NCI-H460 (cell line): Measurements from ENCODE around the gene NENF. TPM values are rescaled to one million over a fixed set of nuclear protein-coding genes. Genes with fewer than 3 reads are reported as not detected.
"Not testable (repeated sequence)": the region's sequence is repeated elsewhere in the genome, so short reads cannot be mapped to it uniquely, and the experiment has no call there.

Experiments used
- DNase-seq: peaks from one replicate; pipeline ENCODE4 v3.0.0-alpha.2; 2016; ENCODE audit warnings: low read depth; ENCODE audit errors: extremely low read depth
- total RNA-seq: library from RNA; depleted of rRNA; stranded (reverse); fragments of >200 nt; shearing (Covaris generic); gene quantifications from 2 replicates; pipeline ENCODE4 v1.2.3, GENCODE V29; 2014

NENF gene
- total RNA-seq, 1 experiment from 2014 or later: 101 TPM

DNA sequence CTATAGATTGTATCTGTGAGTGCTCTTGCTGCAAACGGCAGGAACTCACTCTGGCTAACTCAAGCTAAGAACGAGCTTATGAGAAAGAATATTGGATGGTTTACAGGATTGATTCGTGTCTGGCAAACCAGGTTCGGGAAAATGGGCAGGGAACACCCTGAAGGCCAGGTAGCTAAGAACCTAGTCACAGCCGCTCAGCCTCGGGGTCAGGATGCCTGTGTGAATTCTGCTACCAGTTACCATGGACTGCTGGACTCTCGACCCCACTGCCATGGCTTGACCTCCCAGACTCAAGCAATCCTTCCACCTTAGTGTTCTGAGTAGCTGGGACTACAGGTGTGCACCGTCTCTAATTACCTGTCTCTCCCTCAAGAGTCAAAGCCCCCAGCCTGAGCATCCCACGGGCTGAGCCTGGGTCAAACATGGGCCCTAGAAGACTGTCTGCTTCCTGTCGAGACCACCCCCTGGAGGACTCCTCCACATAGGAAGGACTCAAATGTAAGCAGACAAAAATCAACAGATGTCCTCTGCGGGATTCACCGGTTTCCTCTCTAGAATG is 45.8 kb downstream of the NENF start:
- no peak for DNase-seq

DNA sequence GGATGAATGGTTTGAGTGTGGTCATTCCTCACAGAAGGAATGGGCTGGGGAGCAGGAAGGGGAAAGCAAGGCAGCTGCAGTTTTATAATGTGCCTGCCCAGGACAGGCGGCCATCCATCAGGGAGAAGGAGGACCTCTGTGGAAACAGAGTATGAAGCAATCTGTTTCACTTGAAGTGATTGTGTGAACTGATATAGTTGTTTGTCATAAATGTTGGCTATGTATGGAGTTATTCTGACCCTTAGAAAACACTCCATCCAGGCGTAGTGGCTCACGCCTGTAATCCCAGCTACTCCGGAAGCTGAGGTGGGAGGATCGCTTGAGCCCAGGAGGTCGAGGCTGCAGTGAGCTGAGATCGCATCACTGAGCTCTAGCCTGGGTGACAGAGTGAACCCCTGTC is 46.5 kb downstream of the NENF start:
- no peak for DNase-seq

DNA sequence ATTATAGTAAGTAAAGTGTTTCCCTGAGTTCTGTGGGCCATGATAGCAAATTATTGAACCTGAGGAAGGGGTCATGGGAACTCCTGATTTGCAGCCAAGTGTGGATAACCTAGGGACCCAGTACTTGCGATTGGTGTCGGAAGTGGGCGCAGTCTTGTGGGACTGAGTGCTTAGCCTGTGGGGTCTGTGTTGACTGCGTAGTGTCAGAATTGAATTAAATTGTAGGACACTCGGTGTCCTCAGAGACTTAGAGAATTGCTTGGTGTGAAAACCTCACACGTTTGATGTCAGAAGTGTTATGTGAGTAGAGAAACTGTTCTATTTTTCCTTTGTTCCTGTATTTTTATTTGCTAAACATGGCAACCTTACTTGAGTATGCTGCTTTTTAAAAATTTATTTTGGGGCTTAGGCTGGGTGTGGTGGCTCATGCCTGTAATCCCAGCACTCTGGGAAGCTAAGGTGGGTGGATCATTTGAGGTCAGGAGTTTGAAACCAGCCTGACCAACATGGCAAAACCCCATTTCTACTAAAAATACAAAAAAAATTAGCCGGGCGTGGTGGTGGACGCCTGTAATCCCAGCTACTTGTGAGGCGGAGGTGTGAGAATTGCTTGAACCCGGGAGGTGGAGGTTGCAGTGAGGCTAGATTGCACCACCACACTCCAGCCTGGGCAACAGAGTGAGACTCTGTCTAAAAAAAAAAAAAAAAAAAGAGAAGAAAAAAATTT is 48.2 kb downstream of the NENF start:
- DNase-seq: not testable (repeated sequence)

DNA sequence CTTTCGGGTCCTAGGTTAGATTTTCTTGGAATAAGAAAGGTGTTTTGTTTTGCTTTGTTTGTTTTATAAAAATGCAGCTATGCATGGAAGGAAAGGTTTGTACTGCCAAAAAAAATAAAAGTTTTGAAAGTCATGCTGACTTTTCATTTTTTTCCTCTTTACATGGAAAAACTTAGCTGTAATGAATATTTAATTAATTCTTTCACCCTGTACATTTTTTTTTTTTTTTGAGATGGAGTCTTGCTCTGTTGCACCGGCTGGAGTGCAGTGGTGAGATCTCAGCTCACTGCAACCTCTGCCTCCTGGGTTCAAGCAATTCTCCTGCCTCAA is 48.7 kb downstream of the NENF start:
- no peak for DNase-seq

DNA sequence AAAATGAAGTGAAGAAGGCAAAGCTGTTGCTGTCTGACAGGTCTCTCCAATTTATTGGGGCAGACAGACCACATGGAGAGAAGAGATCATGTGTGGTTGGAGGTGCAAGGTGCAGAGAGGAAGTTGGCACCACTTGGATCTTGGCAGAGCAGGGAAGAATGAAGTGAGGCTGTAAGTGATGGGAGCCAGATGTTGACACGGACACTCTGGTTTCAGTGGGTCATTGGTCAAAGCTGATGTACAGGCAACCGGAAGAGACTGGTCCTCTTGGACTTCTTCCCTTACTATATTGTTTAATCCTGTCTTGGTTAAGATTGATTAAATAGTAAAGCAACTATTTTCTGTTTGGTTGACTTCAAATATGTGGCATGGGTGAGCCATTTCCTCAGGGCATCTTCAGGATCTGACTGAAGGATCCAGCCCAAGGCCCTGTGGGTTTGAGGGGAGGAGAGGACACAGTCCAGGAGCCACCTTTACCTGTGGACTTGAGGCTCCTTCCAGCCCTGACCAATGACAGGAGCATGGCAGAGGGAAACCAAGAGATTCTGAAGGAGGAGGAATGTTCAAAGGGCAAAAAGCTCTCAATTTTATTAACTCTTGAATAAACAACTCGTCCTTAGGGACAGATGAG is 49.4 kb downstream of the NENF start:
- no peak for DNase-seq

DNA sequence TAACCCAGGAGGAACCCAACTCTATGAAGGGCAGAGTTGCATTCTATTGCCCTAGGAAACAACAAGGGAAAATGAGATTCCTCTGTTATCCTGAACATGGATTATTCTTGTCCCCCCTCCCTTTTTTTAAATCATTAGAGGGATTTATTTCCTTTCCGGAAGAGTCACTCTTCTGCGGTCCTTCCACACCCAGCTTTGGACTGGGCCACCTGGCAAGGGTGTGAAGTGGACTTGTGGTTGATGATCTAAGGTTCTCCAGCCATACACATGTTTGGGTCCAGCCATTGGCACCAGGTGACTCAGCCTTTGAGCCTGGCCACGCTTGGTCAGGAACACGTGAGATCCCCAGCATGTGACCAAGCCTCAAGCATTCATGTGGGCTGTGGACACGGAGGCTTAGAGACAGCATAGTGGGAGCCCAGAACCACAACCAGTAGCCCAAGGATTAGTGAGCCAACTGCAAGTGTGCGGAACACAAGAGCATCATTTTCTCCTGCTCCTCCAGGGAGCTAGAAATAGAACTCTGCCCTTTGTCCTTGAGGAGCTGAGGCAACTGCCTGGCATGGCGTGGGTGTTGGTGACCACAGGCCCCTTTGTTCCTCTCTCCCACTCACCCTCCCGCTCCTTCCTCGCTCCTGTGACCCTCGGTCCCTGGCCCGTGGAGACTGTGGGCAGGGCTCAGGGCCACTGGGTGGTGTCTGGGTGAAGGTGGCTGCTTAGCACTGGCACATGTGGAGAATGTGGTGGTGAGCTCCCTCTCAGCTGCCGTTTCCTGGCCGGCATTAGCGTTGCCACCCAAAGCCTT is 50.1 kb downstream of the NENF start:
- DNase-seq: no peak

DNA sequence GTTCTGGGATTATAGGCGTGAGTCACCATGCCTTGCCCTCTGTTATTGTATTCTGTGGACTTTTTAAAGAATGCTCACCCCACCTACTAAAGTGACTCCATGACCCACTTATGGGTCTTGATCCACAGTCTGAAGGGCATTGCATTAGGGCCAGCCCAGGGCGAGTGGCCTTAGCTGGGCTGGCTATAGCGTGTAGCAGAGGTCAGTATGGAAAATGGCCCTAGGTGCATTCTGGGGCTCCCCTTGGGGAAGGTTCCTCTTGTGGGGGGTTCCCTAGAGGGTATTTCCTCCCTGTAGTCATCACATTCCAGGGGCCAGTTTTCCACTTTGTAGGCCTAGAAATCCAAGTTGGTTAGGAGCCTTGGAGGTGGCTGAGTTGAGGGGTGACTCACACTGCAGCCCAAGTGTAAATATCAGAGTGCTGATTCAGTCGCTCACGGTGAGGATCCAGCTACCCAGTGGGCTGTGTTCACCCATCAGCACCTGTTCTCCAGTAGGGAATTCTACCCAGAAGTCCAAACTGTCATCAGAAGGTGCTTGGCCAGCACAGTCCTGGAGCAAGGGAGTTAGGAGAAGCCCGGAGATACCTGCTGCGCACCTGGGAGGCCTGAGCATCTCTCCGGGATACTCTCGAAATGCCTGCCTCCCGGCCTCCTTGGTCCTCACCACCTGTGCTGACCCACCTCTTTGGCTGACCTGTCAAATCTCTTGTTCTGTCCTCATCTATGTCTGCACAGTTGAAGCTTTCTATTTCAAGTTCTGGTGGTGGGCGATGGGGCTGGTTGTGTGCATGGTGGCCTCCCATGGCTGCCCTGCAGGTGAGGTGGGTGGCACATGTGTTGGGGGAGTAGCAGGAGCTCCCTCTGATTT is 52.2 kb downstream of the NENF start:
- peak; percentile 36 for DNase-seq

DNA sequence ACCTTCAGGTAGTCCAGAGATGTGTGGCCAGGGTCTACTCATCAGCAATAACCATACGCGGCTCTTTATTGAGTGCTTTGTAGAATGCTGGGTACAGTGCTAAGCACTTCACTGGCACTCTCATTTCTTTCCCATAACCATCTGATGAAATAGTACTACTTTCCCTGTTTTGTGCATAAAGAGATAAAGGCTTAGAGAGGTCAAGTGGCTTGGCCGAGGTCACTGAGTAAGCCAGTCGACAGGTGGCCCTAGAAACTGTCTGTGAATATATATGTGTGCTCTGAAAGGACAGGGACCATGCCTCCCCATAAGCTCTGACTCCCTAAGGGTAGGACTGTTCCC is 52.8 kb downstream of the NENF start:
- no peak for DNase-seq

DNA sequence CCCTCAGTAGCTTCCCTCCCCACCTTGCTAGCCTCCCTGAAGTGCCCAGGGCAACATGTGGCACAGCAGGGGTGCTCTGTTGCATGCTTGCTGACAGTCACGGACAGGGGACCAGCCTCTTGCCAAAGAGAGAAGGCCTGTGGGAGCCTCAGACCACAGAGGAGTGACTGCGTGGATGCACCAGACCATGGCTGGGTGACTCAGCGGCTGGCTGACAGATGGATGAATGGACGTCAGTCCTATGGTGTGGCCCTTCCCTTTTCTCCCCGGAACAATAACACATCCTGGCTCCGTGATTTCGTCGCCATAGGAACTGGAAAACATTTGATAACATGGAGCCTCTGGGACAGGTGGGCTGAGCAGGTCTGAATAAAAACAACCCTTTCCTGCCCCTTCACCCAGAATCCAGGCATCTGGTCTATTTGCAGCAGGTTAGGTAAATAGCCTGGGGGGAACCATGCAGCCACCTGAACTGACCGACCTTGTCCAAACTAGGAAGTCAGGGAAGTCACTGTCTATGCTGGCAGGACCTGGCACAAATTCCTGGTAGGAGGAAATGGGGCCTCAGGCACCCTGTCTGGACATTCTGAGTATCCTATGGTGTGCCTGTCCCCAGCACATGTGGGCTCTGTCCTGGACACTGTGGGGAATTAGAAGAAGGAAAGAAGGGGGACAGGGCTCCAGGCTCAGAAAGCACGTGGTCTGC is 53.3 kb downstream of the NENF start:
- DNase-seq: peak; percentile 79

DNA sequence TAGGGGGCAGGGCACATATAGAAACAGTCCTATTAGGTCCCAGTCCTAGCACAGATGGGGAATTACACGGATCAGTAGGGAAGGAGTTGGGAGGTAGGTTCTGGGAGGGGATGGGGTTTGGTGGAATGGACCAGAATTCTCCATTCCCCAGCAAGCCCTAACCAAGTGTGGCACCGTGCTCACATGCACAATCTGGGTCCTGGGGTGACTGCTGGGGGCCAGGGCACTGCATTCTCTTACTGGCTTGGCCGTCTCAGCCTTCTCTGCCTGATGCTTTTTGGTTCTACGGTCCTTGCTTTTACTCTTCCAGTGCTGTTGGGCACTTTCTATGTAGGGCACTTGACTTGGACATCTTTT is 53.9 kb downstream of the NENF start:
- DNase-seq: no peak

DNA sequence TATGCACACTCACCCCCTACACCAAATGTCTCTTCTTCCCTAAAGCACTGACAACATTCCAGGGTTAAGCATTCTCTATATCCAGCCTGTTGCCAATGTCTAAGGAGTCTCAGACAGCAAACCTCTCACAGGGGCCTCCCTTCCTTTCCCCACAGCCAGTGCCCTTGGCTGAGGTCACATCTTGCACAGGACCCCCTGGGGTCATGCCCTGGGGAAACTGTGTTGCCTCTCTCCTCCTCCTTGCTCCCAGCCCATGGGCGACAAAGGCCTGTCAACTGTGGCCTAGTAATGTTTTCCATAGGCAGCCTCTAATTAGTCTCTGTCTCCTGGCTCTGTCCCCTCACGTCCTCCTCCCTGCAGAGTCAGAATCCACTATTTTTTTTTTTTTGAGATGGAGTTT is 54.6 kb downstream of the NENF start:
- DNase-seq: no peak

DNA sequence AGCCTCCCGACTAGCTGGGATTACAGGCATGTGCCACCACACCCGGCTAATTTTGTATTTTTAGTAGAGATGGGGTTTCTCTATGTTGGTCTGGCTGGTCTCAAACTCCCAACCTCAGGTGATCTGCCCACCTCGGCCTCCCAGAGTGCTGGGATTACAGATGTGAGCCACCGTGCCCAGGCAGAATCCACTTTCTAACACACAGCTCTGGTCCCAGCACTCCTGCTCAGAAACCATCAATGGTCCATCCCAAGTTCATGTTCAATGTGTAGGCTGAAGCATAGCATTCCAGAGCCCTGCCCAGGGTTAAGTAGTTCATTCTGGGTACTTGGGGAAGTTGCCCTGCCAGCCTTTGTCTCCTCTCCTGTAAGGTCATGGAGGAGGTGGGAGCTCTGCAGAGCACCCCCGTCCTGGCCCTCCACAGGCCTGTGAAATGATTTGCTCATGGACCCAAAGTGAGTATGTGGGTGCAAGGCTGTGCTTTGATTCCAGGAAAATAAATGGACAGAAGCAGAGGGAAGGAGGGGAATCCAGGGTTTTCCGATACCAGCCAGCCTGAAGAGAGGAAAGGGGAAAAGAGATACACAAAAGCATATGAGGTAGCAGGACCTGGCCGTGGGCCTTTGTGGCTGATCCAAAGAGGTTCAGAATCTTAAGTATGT is 55.2 kb downstream of the NENF start:
- DNase-seq: no peak

DNA sequence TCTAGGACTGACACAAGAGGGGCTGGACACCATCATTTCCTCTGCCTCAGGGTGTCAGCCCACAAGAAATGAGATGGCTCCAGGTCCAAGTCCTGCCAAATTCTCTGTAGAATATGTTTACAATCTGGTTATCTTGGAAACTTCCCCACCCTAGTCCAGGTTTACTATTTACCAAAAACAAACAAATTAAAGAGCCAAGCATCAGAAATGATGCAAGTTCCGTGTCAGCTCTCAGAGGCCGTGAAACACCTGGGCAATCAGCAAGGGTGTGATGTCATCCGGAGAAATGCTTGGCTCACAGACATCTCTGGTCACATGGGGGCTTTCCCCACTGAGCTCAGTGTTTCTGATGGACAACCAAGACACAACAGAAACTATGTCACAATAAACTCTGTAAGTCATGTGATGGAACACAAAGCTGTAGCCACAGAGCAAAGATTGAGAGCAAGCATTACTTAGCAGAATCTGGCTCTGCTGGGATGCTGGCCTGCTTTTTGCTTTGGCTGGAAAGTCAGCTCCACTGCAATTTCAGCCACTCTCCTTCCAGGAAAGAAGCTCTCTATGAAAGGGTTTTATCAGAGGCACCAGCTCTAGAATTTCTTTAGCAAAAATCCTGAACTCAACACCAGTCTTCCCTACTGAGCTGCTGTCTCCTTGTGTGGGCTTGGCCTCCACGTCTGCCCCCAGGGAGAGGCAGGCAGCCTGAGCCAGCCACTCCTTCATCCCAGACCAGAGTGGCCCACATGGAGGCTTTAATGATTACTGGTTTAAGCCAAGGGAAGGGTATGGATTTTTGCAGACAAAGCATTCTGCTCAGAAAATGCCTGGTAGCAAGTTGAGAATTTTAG is 55.9 kb downstream of the NENF start:
- peak; percentile 83 for DNase-seq

DNA sequence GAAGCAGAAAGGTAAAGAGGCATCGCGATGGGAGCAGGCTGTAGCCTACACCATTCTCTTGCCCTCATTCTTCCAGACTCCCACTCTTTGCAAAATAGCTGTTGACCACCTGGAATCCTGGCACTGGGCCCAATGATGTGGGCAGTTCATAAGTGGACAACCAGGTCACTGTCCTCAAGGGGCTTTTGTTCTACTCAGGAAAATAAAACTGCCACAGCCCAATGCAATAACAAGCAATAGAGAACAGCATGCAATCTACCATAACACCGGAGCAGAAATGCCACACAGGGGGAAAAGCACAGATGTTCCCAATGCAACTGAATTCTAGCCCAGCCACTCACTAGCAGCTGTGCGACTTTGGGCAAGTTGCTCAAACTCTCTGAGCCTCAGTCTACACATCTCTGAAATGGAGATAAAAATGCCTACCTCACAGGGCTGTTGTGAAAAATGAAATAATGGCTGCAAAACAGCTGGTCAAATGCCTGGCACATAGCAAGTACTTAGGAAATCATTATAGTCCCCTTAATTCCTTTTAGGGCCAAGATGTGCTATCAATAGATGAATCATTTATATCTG is 56.7 kb downstream of the NENF start:
- DNase-seq: no peak

DNA sequence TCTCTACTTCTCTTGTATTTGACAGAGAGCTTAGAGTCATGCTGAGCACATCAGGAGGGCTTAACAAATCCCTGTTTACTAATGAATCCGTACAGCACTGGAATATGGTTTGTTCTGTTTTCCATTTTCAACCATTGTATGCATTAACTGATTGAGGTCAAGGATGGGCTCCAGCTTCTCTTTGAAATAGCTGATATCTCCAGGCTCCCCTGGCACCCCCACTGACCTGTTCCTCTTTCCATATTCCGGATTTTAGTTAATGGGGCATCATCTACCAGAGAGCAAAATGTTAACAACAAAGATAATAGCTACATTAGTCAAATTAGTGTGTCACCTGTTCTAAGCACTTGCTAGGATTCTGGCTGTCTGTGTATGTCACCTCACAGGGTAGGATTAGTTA is 57.6 kb downstream of the NENF start:
- no peak for DNase-seq

DNA sequence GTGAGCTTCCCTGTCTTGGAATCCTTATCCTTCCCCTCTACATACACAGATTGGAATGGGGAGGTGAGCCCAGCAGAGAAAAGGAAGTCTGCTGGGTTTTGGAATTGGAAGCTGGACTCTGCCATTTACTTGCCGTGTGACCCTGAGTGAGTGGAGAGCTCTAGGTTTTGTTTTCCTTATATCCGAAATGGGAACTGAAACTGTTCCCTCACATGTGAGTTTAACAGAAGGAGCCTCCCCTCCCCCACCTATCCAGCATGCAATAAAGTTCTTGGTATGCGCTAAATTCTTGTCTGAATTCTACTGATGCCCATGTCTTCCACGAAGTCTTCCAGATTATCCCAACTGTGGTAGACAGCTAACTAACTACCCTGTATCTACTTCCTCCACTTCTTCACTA is 58.7 kb downstream of the NENF start:
- DNase-seq: no peak
